ENCODE data around the gene MCTP1. TPM values are rescaled to one million over a fixed set of nuclear protein-coding genes. Genes with fewer than 3 reads are reported as not detected.

The MCTP1 gene
- total RNA-seq, 1 experiment from 2014 or later, result 2.5 TPM

DNA sequence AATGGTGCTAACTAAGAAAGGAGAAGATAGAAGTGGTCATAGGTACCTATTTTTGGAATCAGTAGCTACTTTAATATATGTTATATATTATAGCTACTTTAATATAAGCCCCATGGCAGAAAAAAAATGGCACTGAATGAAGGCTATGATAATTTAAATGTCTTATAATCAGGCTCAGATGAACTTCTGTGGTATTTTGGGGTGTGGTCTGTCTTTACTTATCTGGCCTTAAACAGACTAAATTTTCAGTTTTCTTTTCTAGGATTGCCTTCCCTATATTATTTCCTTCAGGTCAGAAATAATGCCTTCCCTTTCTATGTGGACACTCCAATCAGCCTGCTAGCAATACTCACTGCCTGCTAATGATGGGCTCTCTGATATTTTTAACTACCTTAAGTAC lies 374.2 kb downstream of the MCTP1 start:
- H3K27me3 ChIP-seq (ENCODE audit: insufficient read depth, low read length), result no peaks in the 10 kb centered on the region
- no peak overlapping the region for H3K18ac ChIP-seq (ENCODE audit: insufficient read length, low read depth, low read length)
- H3K23ac ChIP-seq (ENCODE audit: insufficient read length, low read depth, low read length), result no peak overlapping the region
- Mint-ChIP-seq H3K27ac (no peak overlapping the region), H3K36me3 (ENCODE audit: insufficient read depth in 1 of 3, low read depth in 3 of 3) (no peaks in the 10 kb centered on the region), H3K4me1 (no peaks in the 10 kb centered on the region), H3K27me3 (ENCODE audit: low read depth) (no peaks in the 10 kb centered on the region), H3K4me3 (no peak overlapping the region), H3K9me3 (no peaks in the 10 kb centered on the region)
- TF ChIP-seq CTCF (conservative IDR thresholded peaks at IDR 0.05), result no peak
- no peaks in the 10 kb centered on the region for H3K4me1 ChIP-seq (ENCODE audit: insufficient read depth, low read length)
- no peak overlapping the region for H3K4me2 ChIP-seq (ENCODE audit: insufficient read depth, insufficient read length, low read length)
- no peaks in the 10 kb centered on the region for H3K23me2 ChIP-seq (ENCODE audit: insufficient read length, low read depth, low read length, poor library complexity, severe bottlenecking)
- no peak overlapping the region for H3K9ac ChIP-seq (ENCODE audit: extremely low read depth, insufficient read length, low read length)
- H3K9me3 ChIP-seq (ENCODE audit: control insufficient read depth, low read depth, low read length), result no peaks in the 10 kb centered on the region
- H2BK5ac ChIP-seq (ENCODE audit: insufficient read length, low read length), result no peak overlapping the region
- no peak overlapping the region for H2AFZ ChIP-seq (ENCODE audit: low read length)
- H2BK15ac ChIP-seq (ENCODE audit: low read depth, low read length), result no peak overlapping the region
- H3K79me1 ChIP-seq (ENCODE audit: insufficient read depth, low read depth, low read length, poor library complexity, severe bottlenecking), result no peaks in the 10 kb centered on the region
- H4K91ac ChIP-seq (ENCODE audit: insufficient read length, low read depth, low read length), result no peak overlapping the region
- no peak overlapping the region for H2BK12ac ChIP-seq (ENCODE audit: insufficient read length, low read depth, low read length)
- no peak overlapping the region for H3K14ac ChIP-seq (ENCODE audit: insufficient read depth, low read length)
- no peak for DNase-seq
- no peak overlapping the region for H3K27ac ChIP-seq (ENCODE audit: insufficient read length, low read depth, low read length)
- no peaks in the 10 kb centered on the region for H4K20me1 ChIP-seq (ENCODE audit: control insufficient read depth, insufficient read depth, insufficient read length)
- no peak overlapping the region for H4K5ac ChIP-seq (ENCODE audit: insufficient read length, low read depth, low read length)
- H3K79me2 ChIP-seq (ENCODE audit: insufficient read depth, low read length), result no peaks in the 10 kb centered on the region
- H2AK5ac ChIP-seq (ENCODE audit: insufficient read length, low read length), result no peak overlapping the region
- no peak overlapping the region for H4K8ac ChIP-seq (replicated peaks; ENCODE audit: insufficient read length, low read depth, low read length)
- H3K56ac ChIP-seq (ENCODE audit: insufficient read length, low read depth, low read length), result no peak overlapping the region
- no peak overlapping the region for H3T11ph ChIP-seq (ENCODE audit: low read length)
- H3K4ac ChIP-seq (ENCODE audit: low read depth, low read length), result no peak overlapping the region
- H2BK120ac ChIP-seq (ENCODE audit: low read depth, low read length, poor library complexity, severe bottlenecking), result no peak overlapping the region
- no peak overlapping the region for H2BK20ac ChIP-seq (ENCODE audit: low read depth, low read length, poor library complexity, severe bottlenecking)

Data from H9 (cell line).